HepG2 (cell line): ENCODE data around the gene HMGCS2. TPM values are rescaled to one million over a fixed set of nuclear protein-coding genes. Genes with fewer than 3 reads are reported as not detected.

Experiments
- ATAC-seq: fragments of 200-7000 bp; cut with Tn5 transposase; 3 replicates; pipeline ENCODE4 v1.9.1; 2020; ENCODE audit warnings: mild to moderate bottlenecking, moderate library complexity
- BruUV-seq: library from RNA; stranded (reverse); fragments of 400-500 nt; replicated peaks from 2 replicates; lab custom pipeline; 2021; lab: Mats Ljungman, UMichigan
- CTCF ChIA-PET: fragments of 300-600 bp; formaldehyde crosslinking; extraction: SDS; loops from one replicate; lab custom pipeline; 2021; ENCODE audit warnings: low total read pairs, inconsistent platforms, low intra/inter-chr PET ratio; lab: Yijun Ruan, JAX
- POLR2A ChIA-PET: fragments of 350-600 bp; sonication (Branson Sonifier 250); formaldehyde crosslinking; loops from one replicate; lab custom pipeline; 2020; ENCODE audit warnings: antibody characterized with exemption, inconsistent platforms; lab: Yijun Ruan, JAX
- DNase-seq: peaks from one replicate; pipeline ENCODE4 v3.0.0-alpha.2; 2015; ENCODE audit warnings: low spot score
- FAIRE-seq: peaks from 3 replicates; lab custom pipeline; 2011; peaks lifted over from hg19 to GRCh38; lab: Jason Lieb, UNC
- H2AFZ ChIP-seq: one replicate; pipeline ENCODE4 v1.6.1; 2011; ENCODE audit warnings: low read length, inconsistent platforms
- H3K27ac ChIP-seq: fragments of 300-600 bp; 3 replicates; pipeline ENCODE4 v1.8.0; 2011; ENCODE audit warnings: mixed run types, mild to moderate bottlenecking, mixed read lengths, low read length, inconsistent platforms; ENCODE audit not compliant: insufficient read depth; ENCODE audit errors: extremely low read length
- H3K27me3 ChIP-seq, 2 experiments: fragments of 200-600 bp in 1 of 2; 2 replicates in 1 of 2; 3 replicates in 1 of 2; pipeline versions ENCODE4 v1.6.0 to v1.8.0; 2011; ENCODE audit warnings: low read length in 2 of 2, mild to moderate bottlenecking in 2 of 2, moderate library complexity in 2 of 2, inconsistent platforms in 1 of 2; ENCODE audit not compliant: insufficient read depth in 2 of 2, control insufficient read depth in 1 of 2
- H3K36me3 ChIP-seq, 2 experiments: fragments of 200-600 bp in 1 of 2; replicated peaks in 1 of 2; 2 replicates in 1 of 2; 3 replicates in 1 of 2; pipeline versions ENCODE4 v1.5.1 to v1.8.0; 2011; ENCODE audit warnings: low read length in 2 of 2, inconsistent platforms in 1 of 2; ENCODE audit not compliant: insufficient read depth in 2 of 2, control insufficient read depth in 1 of 2
- H3K4me1 ChIP-seq: 2 replicates; pipeline ENCODE4 v1.5.1; 2012; ENCODE audit warnings: low read length, inconsistent platforms; ENCODE audit not compliant: insufficient read depth
- H3K4me2 ChIP-seq: 2 replicates; pipeline ENCODE4 v1.6.0; 2011; ENCODE audit warnings: low read depth, low read length, inconsistent platforms
- H3K4me3 ChIP-seq, 3 experiments: fragments of 200-600 bp in 1 of 3; sonication (generic), shearing (Covaris generic) in 1 of 3; replicated peaks in 1 of 3; 2 replicates each; pipeline ENCODE4 v1.5.1; 2011 to 2016; ENCODE audit warnings: low read length in 3 of 3, inconsistent platforms in 2 of 3, low read depth in 2 of 3, mild to moderate bottlenecking in 2 of 3, control low read depth in 1 of 3, mixed read lengths in 1 of 3; ENCODE audit not compliant: insufficient read depth in 1 of 3
- H3K79me2 ChIP-seq: one replicate; pipeline ENCODE4 v1.6.1; 2011; ENCODE audit warnings: low read length, inconsistent platforms; ENCODE audit not compliant: insufficient read depth
- H3K9ac ChIP-seq: 2 replicates; pipeline ENCODE4 v1.6.0; 2011; ENCODE audit warnings: mild to moderate bottlenecking, low read depth, low read length, inconsistent platforms; ENCODE audit not compliant: insufficient read depth
- H3K9me3 ChIP-seq: 2 replicates; pipeline ENCODE4 v1.5.1; 2012; ENCODE audit warnings: mild to moderate bottlenecking, low read length
- H4K20me1 ChIP-seq: 2 replicates; pipeline ENCODE4 v1.6.0; 2011; ENCODE audit warnings: inconsistent platforms, mild to moderate bottlenecking, low read length, moderate library complexity; ENCODE audit not compliant: insufficient read depth
- EP300 ChIP-seq, 3 experiments: sonication (generic) in 1 of 3; formaldehyde crosslinking in 1 of 3; IDR thresholded peaks; 2 replicates each; pipeline versions ENCODE4 v1.5.1 to v1.6.1; 2011 to 2020; ENCODE audit warnings: low read depth in 2 of 3, low read length in 2 of 3, borderline replicate concordance in 1 of 3, improper control_type of control experiment in 1 of 3, mild to moderate bottlenecking in 1 of 3, missing genetic modification reagents in 1 of 3, moderate library complexity in 1 of 3
- SRSF4 ChIP-seq: fragments of 200-400 bp; formaldehyde crosslinking; IDR thresholded peaks from one replicate; pipeline ENCODE4 v1.6.1; 2018; ENCODE audit warnings: mild to moderate bottlenecking, low read depth, low read length, moderate library complexity; ENCODE audit not compliant: poor library complexity, severe bottlenecking
- ZNF414 ChIP-seq: sonication (generic); formaldehyde crosslinking; IDR thresholded peaks from 2 replicates; pipeline ENCODE4 v1.5.0; 2020; ENCODE audit warnings: missing genetic modification reagents
- ZNF549 ChIP-seq: sonication (generic); formaldehyde crosslinking; IDR thresholded peaks from 2 replicates; pipeline ENCODE4 v1.5.0; 2020; ENCODE audit warnings: missing genetic modification reagents
- ZNF557 ChIP-seq: sonication (generic); formaldehyde crosslinking; IDR thresholded peaks from 2 replicates; pipeline ENCODE4 v1.4.0; 2020; ENCODE audit warnings: missing genetic modification reagents
- WGBS: methylation state at CpG from one replicate; pipeline ENCODE4 v1.1.6; 2017; ENCODE audit warnings: low lambda C conversion rate; 5-methylcytosine and 5-hydroxymethylcytosine counted together
- in situ Hi-C: cut with HindIII; loops from 2 replicates; pipeline ENCODE4 v1.10.0; 2017; ENCODE audit warnings: low pct_unique_long_range_greater_than_20kb; ENCODE audit not compliant: extremely low pct_ligation_motif_present
- intact Hi-C: fragments of 100-400 bp; cut with micrococcal nuclease; formaldehyde crosslinking; loops from one replicate; pipeline ENCODE4 v1.10.0; 2022; ENCODE audit not compliant: unreplicated experiment
- polyA plus RNA-seq, 8 experiments: library from polyadenylated mRNA; depleted of rRNA in 3 of 8; stranded (reverse) in 7 of 8; unstranded in 1 of 8; fragments of >200 nt; fragmentation: Illumina TruSeq in 4 of 8; extraction: Trizol in 4 of 8; gene quantifications; 2 replicates each; pipeline versions ENCODE4 v1.2.1 to v1.2.3, GENCODE V29; 2011 to 2016; ENCODE audit warnings: low read depth in 4 of 8, missing spikeins in 1 of 8, mixed read lengths in 1 of 8; ENCODE audit not compliant: insufficient read depth in 1 of 8
- total RNA-seq, 5 experiments: library from RNA; depleted of rRNA; stranded (reverse); fragments of >200 nt; fragmentation: Illumina TruSeq; extraction: Trizol; gene quantifications; 2 replicates each; pipeline ENCODE4 v1.2.3, GENCODE V29; 2016; ENCODE audit warnings: low read depth in 1 of 5
- TF ChIP-seq, protein P1 (sequence below): sonication (generic); formaldehyde crosslinking; IDR thresholded peaks from 2 replicates; pipeline ENCODE4 v1.5.0; 2020; ENCODE audit warnings: missing genetic modification reagents, mild to moderate bottlenecking, borderline replicate concordance
- TF ChIP-seq, protein P2 (sequence below): sonication (generic); formaldehyde crosslinking; IDR thresholded peaks from one replicate; pipeline ENCODE4 v1.5.1; 2020; ENCODE audit warnings: mild to moderate bottlenecking, missing genetic modification reagents; ENCODE audit errors: not compliant biosample characterization

The HMGCS2 gene
- total and polyA plus RNA-seq, 2 of the 13 experiments (the other 11 are each of a cell fraction or from before 2014, with no cell fraction given) = 0.44 to 1.5 TPM

- Histone ChIP-seq H4K20me1 (no peaks in the 10 kb centered on the region), H3K79me2 (no peaks in the 10 kb centered on the region), H3K9me3 (no peaks in the 10 kb centered on the region), H3K36me3 (no peaks in the 10 kb centered on the region), H3K27me3 (peaks cover 0 to 1% of the 10 kb centered on the region in 2 experiments; a peak in 1 of 5 replicates), H3K4me1 (peaks cover 38% of the 10 kb centered on the region), H2AFZ (no peak overlapping the region), H3K9ac (no peak overlapping the region), H3K4me3 (no peak overlapping the region), H3K27ac (no peak overlapping the region), H3K4me2 (no peak overlapping the region)
- 79% methylated on average over 1 of the region's 1 CpG for WGBS
- DNase-seq (no peak), ATAC-seq (no peak), FAIRE-seq (no peak)
- intact Hi-C loops (no loop called here), in situ Hi-C loops (no loop called here)
- CTCF ChIA-PET = no interaction called here
- no TSS peak for BruUV-seq
- POLR2A ChIA-PET = no interaction called here
- TF ChIP-seq, protein P1, sequence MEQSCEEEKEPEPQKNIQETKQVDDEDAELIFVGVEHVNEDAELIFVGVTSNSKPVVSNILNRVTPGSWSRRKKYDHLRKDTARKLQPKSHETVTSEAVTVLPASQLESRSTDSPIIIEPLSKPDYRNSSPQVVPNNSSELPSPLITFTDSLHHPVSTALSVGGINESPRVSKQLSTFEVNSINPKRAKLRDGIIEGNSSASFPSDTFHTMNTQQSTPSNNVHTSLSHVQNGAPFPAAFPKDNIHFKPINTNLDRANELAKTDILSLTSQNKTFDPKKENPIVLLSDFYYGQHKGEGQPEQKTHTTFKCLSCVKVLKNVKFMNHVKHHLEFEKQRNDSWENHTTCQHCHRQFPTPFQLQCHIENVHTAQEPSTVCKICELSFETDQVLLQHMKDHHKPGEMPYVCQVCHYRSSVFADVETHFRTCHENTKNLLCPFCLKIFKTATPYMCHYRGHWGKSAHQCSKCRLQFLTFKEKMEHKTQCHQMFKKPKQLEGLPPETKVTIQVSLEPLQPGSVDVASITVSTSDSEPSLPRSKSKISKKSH (CRISPR knock-in tag) = no peak
- TF ChIP-seq SRSF4 (no peak), ZNF557 (CRISPR knock-in tag) (no peak), ZNF549 (CRISPR knock-in tag) (no peak)
Measured at GRCh38 chr1:119762953-119763352, 5.8 kb downstream of the HMGCS2 start.

DNA sequence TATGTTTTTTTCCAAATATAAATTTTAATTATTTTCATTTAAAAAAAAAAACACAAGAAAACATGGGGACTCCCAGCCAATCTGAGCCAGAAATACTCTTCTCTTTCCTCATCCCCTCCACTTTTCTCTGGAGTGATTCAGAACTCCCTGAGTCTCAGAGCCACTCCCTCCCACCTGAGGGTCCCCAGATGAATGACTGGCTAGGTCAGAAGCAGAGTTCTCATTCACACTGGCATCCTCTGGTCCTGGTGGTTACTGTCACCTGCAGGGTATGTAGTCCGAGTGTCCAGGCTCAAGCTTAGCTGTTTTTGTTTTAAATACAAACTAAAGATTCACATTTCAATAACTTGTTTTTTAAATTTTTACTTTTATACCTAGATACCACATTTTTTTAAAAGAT, 6.3 kb downstream of the HMGCS2 start:
- no peaks in the 10 kb centered on the region for H3K36me3 ChIP-seq
- 85% methylated on average over 1 of the region's 1 CpG for WGBS
- DNase-seq = no peak
- peaks cover 33% of the 10 kb centered on the region for H3K4me1 ChIP-seq
- no peak overlapping the region for H3K27ac ChIP-seq
- CTCF ChIA-PET = no interaction called here
- FAIRE-seq = no peak
- no peaks in the 10 kb centered on the region for H4K20me1 ChIP-seq
- in situ Hi-C loops = no loop called here
- H3K79me2 ChIP-seq = no peaks in the 10 kb centered on the region
- no peaks in the 10 kb centered on the region for H3K9me3 ChIP-seq
- peaks cover 0 to 1% of the 10 kb centered on the region in 2 experiments; a peak in 1 of 5 replicates for H3K27me3 ChIP-seq
- POLR2A ChIA-PET = no interaction called here
- H3K4me3 ChIP-seq = no peak overlapping the region
- no peak for ATAC-seq
- no peak overlapping the region for H3K9ac ChIP-seq
- H2AFZ ChIP-seq = no peak overlapping the region
- intact Hi-C loops = no loop called here
- no TSS peak for BruUV-seq
- H3K4me2 ChIP-seq = no peak overlapping the region
- no peak for TF ChIP-seq EP300 (IDR thresholded peaks at IDR 0.05; ENCODE audit: low read depth in 2 of 2, low read length in 2 of 2)
- TF ChIP-seq EP300 (CRISPR knock-in tag; IDR thresholded peaks at IDR 0.05; ENCODE audit: borderline replicate concordance) = no peak
- TF ChIP-seq, protein P2, sequence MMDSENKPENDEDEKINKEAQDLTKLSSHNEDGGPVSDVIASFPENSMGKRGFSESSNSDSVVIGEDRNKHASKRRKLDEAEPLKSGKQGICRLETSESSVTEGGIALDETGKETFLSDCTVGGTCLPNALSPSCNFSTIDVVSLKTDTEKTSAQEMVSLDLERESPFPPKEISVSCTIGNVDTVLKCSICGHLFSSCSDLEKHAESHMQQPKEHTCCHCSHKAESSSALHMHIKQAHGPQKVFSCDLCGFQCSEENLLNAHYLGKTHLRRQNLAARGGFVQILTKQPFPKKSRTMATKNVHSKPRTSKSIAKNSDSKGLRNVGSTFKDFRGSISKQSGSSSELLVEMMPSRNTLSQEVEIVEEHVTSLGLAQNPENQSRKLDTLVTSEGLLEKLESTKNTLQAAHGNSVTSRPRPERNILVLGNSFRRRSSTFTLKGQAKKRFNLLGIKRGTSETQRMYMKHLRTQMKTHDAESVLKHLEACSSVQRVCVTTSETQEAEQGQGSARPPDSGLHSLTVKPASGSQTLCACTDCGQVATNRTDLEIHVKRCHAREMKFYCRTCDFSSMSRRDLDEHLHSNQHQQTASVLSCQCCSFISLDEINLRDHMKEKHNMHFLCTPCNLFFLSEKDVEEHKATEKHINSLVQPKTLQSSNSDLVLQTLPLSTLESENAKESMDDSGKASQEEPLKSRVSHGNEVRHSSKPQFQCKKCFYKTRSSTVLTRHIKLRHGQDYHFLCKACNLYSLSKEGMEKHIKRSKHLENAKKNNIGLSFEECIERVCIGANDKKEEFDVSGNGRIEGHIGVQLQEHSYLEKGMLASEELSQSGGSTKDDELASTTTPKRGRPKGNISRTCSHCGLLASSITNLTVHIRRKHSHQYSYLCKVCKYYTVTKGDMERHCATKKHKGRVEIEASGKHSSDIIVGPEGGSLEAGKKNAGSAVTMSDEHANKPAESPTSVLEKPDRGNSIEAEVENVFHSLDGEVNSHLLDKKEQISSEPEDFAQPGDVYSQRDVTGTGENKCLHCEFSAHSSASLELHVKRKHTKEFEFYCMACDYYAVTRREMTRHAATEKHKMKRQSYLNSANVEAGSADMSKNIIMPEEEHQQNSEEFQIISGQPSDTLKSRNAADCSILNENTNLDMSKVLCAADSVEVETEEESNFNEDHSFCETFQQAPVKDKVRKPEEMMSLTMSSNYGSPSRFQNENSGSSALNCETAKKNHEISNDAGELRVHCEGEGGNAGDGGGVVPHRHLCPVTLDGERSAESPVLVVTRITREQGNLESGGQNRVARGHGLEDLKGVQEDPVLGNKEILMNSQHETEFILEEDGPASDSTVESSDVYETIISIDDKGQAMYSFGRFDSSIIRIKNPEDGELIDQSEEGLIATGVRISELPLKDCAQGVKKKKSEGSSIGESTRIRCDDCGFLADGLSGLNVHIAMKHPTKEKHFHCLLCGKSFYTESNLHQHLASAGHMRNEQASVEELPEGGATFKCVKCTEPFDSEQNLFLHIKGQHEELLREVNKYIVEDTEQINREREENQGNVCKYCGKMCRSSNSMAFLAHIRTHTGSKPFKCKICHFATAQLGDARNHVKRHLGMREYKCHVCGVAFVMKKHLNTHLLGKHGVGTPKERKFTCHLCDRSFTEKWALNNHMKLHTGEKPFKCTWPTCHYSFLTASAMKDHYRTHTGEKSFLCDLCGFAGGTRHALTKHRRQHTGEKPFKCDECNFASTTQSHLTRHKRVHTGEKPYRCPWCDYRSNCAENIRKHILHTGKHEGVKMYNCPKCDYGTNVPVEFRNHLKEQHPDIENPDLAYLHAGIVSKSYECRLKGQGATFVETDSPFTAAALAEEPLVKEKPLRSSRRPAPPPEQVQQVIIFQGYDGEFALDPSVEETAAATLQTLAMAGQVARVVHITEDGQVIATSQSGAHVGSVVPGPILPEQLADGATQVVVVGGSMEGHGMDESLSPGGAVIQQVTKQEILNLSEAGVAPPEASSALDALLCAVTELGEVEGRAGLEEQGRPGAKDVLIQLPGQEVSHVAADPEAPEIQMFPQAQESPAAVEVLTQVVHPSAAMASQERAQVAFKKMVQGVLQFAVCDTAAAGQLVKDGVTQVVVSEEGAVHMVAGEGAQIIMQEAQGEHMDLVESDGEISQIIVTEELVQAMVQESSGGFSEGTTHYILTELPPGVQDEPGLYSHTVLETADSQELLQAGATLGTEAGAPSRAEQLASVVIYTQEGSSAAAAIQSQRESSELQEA (CRISPR knock-in tag) = no peak
- no peak for TF ChIP-seq ZNF414 (CRISPR knock-in tag)
